PC-3 (cell line): ENCODE results near the gene CDKN3.

ENCODE experiments used
- EZH2 ChIP-seq: fragments of 300-600 bp; sonication (generic); IDR thresholded peaks from one replicate; pipeline ENCODE4 v1.6.1; 2017; ENCODE audit warnings: antibody characterized with exemption, mild to moderate bottlenecking, low read length; ENCODE audit not compliant: unreplicated experiment
- TF ChIP-seq, protein P1 (sequence below): fragments of 300-600 bp; sonication (generic); conservative IDR thresholded peaks from 2 replicates; pipeline ENCODE4 v1.5.1; 2017; ENCODE audit warnings: antibody characterized with exemption, low read depth, mild to moderate bottlenecking, low read length

DNA sequence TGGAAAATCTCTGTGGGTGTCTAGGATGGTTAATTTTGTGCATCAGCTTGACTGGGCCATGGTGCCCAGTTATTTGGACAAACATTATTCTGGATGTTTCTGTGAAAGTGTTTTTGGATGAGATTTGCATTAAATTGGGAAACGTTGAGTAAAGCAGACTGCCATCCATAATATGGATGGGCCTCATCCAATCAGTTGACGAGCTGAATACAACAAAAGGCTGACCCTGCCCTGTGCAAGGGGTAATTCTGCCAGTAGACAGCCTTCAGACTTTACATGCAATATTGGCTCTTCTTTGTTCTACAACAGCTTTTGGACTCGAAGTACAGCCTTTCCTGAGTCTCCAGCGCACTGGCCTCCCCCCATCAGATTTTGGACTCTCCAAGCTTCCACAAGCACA is 1.5 kb upstream of the CDKN3 start:
- TF ChIP-seq, protein P1, sequence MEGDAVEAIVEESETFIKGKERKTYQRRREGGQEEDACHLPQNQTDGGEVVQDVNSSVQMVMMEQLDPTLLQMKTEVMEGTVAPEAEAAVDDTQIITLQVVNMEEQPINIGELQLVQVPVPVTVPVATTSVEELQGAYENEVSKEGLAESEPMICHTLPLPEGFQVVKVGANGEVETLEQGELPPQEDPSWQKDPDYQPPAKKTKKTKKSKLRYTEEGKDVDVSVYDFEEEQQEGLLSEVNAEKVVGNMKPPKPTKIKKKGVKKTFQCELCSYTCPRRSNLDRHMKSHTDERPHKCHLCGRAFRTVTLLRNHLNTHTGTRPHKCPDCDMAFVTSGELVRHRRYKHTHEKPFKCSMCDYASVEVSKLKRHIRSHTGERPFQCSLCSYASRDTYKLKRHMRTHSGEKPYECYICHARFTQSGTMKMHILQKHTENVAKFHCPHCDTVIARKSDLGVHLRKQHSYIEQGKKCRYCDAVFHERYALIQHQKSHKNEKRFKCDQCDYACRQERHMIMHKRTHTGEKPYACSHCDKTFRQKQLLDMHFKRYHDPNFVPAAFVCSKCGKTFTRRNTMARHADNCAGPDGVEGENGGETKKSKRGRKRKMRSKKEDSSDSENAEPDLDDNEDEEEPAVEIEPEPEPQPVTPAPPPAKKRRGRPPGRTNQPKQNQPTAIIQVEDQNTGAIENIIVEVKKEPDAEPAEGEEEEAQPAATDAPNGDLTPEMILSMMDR = no peak
- TF ChIP-seq EZH2 = no peak
